ENCODE results near the gene MAPK1.

GRCh38 chr22:21738966-21739365, 128.5 kb downstream of the MAPK1 start:
- TF ChIP-seq CTCF (conservative IDR thresholded peaks at IDR 0.05; ENCODE audit: low read depth, low read length) (no peak), EZH2 (IDR thresholded peaks at IDR 0.05; ENCODE audit: borderline replicate concordance, low read depth, low read length, poor library complexity, severe bottlenecking) (no peak)
